GM19043 (cell line): ENCODE data around the gene B3GNT5.

Experiments
- ATAC-seq: cut with Tn5 transposase; IDR thresholded peaks from one replicate; pipeline ENCODE4 v1.9.1; 2021; ENCODE audit warnings: low read depth; ENCODE audit not compliant: unreplicated experiment

The B3GNT5 gene

GRCh38 chr3:183262875-183263378 is 9.9 kb downstream of the B3GNT5 start:
- no peak for ATAC-seq

DNA sequence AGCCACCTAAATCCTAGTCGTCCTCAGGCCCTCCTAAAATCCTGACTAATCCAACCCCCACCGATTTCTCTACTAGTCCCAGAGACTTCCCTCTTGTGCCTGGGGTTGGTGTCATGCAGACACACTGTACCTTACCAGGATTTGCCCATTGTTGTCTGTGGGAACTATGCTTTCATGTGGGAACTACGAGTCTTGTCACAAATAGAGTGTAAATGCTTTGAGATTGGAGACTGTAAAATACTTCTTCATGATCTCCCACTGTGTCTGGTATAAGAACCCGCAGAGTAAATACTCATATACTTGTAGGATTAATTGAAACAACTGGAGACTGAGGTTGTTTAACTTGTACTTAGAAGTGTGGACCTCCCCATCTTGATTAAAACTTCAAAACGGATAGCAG is 11.2 kb downstream of the B3GNT5 start:
- ATAC-seq = no peak

DNA sequence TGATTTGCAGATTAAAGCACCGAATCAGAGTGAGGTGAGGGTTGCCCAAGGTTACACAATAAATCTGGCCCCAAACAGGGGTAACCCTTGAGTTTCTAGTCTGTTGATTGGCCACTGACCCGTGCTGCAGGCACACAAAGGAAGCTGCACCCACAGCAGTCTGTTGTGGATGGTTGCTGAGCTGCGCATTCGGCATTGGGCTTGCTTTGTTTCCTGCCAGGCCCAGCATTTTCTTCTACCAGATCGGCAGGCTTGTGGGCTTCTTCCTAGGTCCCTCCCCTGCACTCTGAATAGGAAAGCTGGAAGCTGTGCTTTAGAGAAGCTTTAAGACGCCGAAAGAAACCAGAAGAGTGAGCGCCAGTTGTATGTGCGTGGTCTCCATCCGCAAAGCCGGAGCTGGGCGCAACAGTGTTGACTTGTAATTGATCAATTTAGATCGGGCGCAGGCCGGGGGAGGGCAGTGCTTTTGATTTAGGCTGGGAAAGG is 12.1 kb downstream of the B3GNT5 start:
- ATAC-seq = no peak

DNA sequence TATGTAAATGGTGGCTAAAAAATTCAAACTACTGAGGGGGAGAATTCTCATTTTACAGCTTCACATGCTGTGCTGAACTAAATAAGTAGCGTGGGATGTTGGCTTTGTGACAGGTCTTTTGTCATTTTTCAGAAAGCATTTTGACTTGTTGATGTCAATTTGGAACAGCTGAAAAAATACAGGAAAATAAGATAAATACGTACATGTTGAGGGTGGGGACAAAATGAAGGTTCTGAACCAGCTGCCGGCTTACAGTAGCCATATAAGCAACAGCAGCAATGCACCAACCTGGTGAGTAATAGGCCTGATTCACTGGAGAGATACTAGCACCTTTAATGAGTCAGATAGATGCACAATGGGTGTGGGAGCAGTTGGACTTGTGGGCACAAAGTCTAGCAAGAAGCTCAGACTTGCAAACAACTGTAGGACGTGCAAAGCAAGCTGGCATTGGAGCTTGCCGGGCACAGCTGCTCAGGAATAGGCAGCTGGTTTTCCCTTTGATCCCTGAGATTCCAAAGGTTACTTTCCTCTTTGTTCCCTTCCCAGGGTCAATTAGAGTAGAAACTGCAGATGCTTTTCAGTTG is 12.9 kb downstream of the B3GNT5 start:
- no peak for ATAC-seq

DNA sequence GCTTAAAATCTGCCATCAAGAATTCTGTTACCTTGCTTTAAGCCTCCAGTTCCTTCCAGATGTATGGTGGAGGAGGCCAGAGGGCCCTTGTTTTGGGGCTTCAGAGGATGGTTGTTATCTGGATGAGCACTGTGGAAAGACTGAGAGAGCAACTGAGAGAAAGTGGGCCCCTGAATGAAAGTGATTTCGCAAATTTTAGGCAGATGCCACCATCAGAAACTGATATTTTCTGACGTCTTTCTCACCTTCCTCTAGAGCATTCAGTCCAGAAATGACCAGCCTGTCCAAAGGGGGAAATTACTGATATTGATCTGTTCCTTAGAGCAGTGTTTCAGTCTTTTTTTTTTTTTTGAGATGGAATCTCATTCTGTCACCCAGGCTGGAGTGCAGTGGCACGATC is 13.4 kb downstream of the B3GNT5 start:
- no peak for ATAC-seq

GRCh38 chr3:183267140-183267539 is 14.1 kb downstream of the B3GNT5 start:
- ATAC-seq = no peak

DNA sequence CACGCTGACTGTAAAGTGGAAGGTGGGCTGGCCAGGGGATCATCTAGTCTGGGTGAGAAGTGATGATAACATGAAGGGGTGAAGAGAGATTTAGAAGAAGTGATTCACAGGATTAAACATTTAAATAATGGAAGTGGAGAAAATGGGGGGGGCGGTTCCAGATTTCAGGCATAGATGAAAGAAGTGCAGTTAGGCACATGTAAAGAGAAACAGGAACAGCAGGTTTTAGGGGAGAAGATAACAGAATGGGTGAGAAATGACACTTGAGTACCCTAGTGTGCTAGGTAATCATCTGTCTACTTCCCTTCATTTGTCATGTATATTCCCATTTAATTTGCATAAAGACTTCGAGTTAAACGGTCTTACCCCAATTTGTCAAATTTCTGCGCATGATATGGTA is 15.3 kb downstream of the B3GNT5 start:
- ATAC-seq = no peak

GRCh38 chr3:183269345-183269744 is 16.3 kb downstream of the B3GNT5 start:
- ATAC-seq = no peak

- ATAC-seq = no peak
These were observed 17.3 kb downstream of the B3GNT5 start for GRCh38 chr3:183270344-183270743.

GRCh38 chr3:183272142-183272541 is 19.1 kb downstream of the B3GNT5 start:
- ATAC-seq = no peak

- no peak for ATAC-seq
These were observed 19.7 kb downstream of the B3GNT5 start for GRCh38 chr3:183272791-183273190.

- ATAC-seq = no peak
These were observed 21.6 kb downstream of the B3GNT5 start for GRCh38 chr3:183274609-183275008.

GRCh38 chr3:183275418-183275817 is 22.4 kb downstream of the B3GNT5 start:
- ATAC-seq = no peak

DNA sequence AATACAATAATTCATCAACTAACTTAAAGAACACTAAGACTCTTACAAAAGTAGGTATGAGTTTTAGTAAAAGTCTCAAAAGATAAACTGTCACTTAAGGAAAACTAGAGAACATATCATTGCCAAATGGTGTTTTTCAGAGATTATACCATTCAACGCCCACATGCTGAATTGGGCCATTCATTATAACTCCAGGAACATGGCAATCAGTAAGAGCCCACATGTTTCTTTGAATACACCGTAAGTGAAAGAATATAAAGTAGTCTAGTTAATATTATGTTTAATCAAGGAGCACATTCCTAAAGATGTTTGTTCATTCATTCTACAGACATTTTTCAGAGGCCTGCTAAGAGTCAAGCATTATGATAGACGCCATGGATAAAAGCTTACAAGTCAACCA is 22.9 kb downstream of the B3GNT5 start:
- no peak for ATAC-seq

GRCh38 chr3:183277260-183277659 is 24.2 kb downstream of the B3GNT5 start:
- no peak for ATAC-seq

DNA sequence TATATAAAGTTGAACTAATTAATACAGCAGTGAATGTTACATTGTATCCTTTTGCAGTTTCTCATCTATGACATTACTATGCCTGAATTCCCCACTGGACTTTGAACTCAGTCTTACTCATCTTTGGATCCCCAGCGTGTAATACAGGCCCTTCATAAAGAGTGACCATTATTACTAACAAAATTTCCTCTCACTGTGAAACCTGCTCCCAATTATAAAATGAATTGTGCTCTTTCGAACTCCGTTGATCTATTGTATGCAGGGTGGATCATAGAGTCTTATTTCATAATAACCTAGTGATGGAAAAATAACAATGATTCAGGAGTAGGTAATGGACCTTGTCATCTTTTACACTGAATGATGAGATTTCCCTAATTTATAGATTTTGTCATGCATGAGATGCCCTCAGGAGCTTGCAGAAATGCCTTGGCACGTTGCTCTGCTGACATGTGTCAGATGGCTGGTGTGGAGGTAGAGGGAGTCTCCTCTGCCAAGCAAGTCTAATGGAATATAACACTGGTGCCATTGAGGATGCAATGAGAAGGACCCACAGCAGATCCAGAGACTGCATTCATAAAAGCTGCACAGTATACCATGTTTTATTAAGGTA is 25.5 kb downstream of the B3GNT5 start:
- ATAC-seq = no peak

DNA sequence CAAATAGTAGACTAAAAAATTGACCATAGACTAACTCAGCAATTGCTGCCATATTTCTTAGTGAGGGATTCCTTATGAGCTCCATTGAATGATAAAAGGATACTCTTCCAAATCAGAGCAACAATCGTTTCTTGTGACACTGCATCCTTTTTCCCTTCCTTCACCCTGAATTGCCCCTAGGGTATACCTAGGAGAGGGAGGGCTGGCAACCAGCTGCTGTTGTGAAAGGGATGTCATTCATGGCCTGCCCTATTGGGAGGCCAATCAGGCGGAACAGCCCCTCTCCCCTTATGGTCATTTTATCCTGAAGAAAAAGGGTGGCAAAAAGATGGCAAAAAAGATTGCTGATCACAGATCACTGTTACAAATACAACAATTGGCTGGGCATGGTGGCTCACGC is 26.3 kb downstream of the B3GNT5 start:
- ATAC-seq = no peak

DNA sequence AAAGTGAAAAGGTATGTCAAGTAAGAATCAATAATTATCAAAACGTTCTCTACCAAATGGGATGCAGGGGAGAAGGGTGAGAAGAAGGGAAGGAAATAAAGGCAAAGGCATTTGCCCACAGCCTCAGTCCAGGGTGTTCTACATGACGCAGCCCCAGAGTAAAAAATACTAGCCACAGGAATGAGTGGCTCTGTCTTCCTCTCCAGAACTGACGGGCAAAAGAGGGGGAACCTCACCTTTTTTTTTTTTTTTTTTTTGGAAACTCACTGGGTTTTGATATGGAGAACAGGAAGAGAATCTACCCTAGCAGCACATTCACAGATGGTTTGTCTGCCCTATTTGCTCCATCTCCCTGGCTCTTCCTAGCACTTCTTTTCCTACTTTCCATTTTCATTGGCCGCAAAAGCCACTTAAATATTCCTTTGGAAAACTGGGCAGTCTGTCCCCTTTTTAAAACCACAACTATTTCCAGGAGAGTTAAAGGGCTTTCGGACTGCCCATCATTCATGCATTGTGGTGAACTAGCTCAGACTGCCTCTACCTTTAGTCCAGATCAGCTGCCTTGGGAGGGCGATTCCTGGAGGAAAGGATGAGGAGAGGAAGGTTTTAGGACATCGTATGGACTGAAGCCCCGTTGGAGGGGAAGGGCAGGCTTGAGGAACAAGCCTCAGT is 28.2 kb downstream of the B3GNT5 start:
- no peak for ATAC-seq

DNA sequence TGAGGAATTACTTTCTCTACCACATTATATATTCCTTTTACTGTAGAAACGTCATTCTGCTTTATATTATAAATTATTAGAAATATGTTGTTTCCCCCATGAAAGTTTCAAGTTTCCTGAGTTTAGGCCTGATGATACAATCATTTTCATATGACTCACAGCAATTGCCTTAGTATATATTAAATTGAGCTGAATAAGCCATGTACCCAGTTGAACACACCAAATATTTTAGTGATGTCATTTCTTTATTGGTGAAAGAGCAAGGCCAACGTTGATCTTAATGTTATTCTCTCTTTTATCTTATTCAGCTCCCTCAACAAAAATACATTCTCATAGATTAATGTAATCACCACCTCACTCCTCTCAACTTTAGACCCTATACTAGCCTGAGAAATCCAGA is 30.8 kb downstream of the B3GNT5 start:
- no peak for ATAC-seq

DNA sequence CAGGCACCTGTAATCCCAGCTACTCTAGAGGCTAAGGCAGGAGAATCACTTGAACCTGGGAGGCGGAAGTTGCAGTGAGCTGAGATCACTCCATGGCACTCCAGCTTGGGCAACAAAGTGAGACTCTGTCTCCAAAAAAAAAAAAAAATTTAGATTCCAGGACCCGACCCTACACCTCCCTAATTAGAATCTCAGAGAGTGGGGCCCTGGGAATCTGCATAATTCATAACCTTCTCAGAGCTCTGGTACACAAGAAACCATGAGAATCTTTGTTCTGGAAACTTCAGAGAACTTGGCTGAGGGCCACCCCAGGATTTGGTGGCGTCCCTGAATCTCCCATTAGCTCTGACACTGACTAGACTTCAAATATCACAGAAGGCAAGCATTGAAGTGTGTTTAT is 31.5 kb downstream of the B3GNT5 start:
- no peak for ATAC-seq

DNA sequence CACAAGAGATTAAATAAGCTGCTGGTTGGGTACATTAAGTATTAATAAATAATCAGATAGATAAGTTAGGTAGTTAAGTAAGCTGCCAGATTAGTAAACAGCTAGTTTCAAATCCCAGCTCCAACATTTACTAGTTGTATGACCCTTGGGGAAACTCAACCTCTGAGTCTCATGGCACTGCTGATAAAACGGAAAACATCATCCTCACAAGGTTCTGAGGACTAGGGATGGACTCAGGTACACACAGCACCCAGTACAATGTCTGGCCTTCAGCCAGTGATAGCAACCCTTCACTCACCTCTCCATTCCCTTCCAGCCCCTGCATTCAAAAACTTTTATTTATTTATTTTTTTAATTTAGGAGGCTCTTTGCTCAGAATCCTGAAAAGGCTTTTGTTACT is 32.3 kb downstream of the B3GNT5 start:
- ATAC-seq = no peak
